HepG2 (cell line): ENCODE measurements around the gene MAP1LC3C. TPM values are rescaled to one million over a fixed set of nuclear protein-coding genes. Genes with fewer than 3 reads are reported as not detected.

Experiments
- ATAC-seq: fragments of 200-7000 bp; cut with Tn5 transposase; 3 replicates; pipeline ENCODE4 v1.9.1; 2020; ENCODE audit warnings: mild to moderate bottlenecking, moderate library complexity
- BruUV-seq: library from RNA; stranded (reverse); fragments of 400-500 nt; replicated peaks from 2 replicates; lab custom pipeline; 2021; lab: Mats Ljungman, UMichigan
- CTCF ChIA-PET: fragments of 300-600 bp; formaldehyde crosslinking; extraction: SDS; loops from one replicate; lab custom pipeline; 2021; ENCODE audit warnings: low total read pairs, inconsistent platforms, low intra/inter-chr PET ratio; lab: Yijun Ruan, JAX
- POLR2A ChIA-PET: fragments of 350-600 bp; sonication (Branson Sonifier 250); formaldehyde crosslinking; loops from one replicate; lab custom pipeline; 2020; ENCODE audit warnings: antibody characterized with exemption, inconsistent platforms; lab: Yijun Ruan, JAX
- DNase-seq: peaks from one replicate; pipeline ENCODE4 v3.0.0-alpha.2; 2015; ENCODE audit warnings: low spot score
- FAIRE-seq: peaks from 3 replicates; lab custom pipeline; 2011; peaks lifted over from hg19 to GRCh38; lab: Jason Lieb, UNC
- H2AFZ ChIP-seq: one replicate; pipeline ENCODE4 v1.6.1; 2011; ENCODE audit warnings: low read length, inconsistent platforms
- H3K27ac ChIP-seq: fragments of 300-600 bp; 3 replicates; pipeline ENCODE4 v1.8.0; 2011; ENCODE audit warnings: mixed run types, mild to moderate bottlenecking, mixed read lengths, low read length, inconsistent platforms; ENCODE audit not compliant: insufficient read depth; ENCODE audit errors: extremely low read length
- H3K27me3 ChIP-seq, 2 experiments: fragments of 200-600 bp in 1 of 2; 2 replicates in 1 of 2; 3 replicates in 1 of 2; pipeline versions ENCODE4 v1.6.0 to v1.8.0; 2011; ENCODE audit warnings: low read length in 2 of 2, mild to moderate bottlenecking in 2 of 2, moderate library complexity in 2 of 2, inconsistent platforms in 1 of 2; ENCODE audit not compliant: insufficient read depth in 2 of 2, control insufficient read depth in 1 of 2
- H3K36me3 ChIP-seq, 2 experiments: fragments of 200-600 bp in 1 of 2; replicated peaks in 1 of 2; 2 replicates in 1 of 2; 3 replicates in 1 of 2; pipeline versions ENCODE4 v1.5.1 to v1.8.0; 2011; ENCODE audit warnings: low read length in 2 of 2, inconsistent platforms in 1 of 2; ENCODE audit not compliant: insufficient read depth in 2 of 2, control insufficient read depth in 1 of 2
- H3K4me1 ChIP-seq: 2 replicates; pipeline ENCODE4 v1.5.1; 2012; ENCODE audit warnings: low read length, inconsistent platforms; ENCODE audit not compliant: insufficient read depth
- H3K4me2 ChIP-seq: 2 replicates; pipeline ENCODE4 v1.6.0; 2011; ENCODE audit warnings: low read depth, low read length, inconsistent platforms
- H3K4me3 ChIP-seq, 3 experiments: fragments of 200-600 bp in 1 of 3; sonication (generic), shearing (Covaris generic) in 1 of 3; replicated peaks in 1 of 3; 2 replicates each; pipeline ENCODE4 v1.5.1; 2011 to 2016; ENCODE audit warnings: low read length in 3 of 3, inconsistent platforms in 2 of 3, low read depth in 2 of 3, mild to moderate bottlenecking in 2 of 3, control low read depth in 1 of 3, mixed read lengths in 1 of 3; ENCODE audit not compliant: insufficient read depth in 1 of 3
- H3K79me2 ChIP-seq: one replicate; pipeline ENCODE4 v1.6.1; 2011; ENCODE audit warnings: low read length, inconsistent platforms; ENCODE audit not compliant: insufficient read depth
- H3K9ac ChIP-seq: 2 replicates; pipeline ENCODE4 v1.6.0; 2011; ENCODE audit warnings: mild to moderate bottlenecking, low read depth, low read length, inconsistent platforms; ENCODE audit not compliant: insufficient read depth
- H3K9me3 ChIP-seq: 2 replicates; pipeline ENCODE4 v1.5.1; 2012; ENCODE audit warnings: mild to moderate bottlenecking, low read length
- H4K20me1 ChIP-seq: 2 replicates; pipeline ENCODE4 v1.6.0; 2011; ENCODE audit warnings: inconsistent platforms, mild to moderate bottlenecking, low read length, moderate library complexity; ENCODE audit not compliant: insufficient read depth
- ATF4 ChIP-seq, 2 experiments: fragments of 450-650 bp in 1 of 2; sonication (generic) in 1 of 2; formaldehyde crosslinking; IDR thresholded peaks; 2 replicates each; pipeline versions ENCODE4 v1.5.0 to v1.8.0; 2020 to 2022; ENCODE audit warnings: mild to moderate bottlenecking in 1 of 2, missing genetic modification reagents in 1 of 2
- HCFC1 ChIP-seq: fragments of 150-350 bp; IDR thresholded peaks from 2 replicates; pipeline ENCODE4 v1.6.1; 2014; ENCODE audit warnings: low read depth, low read length
- NFE2L1 ChIP-seq: sonication (generic); formaldehyde crosslinking; IDR thresholded peaks from 2 replicates; pipeline ENCODE4 v1.4.0; 2020; ENCODE audit warnings: missing genetic modification reagents, mild to moderate bottlenecking, borderline replicate concordance
- RFX1 ChIP-seq: fragments of 450-650 bp; IDR thresholded peaks from 2 replicates; pipeline ENCODE4 v1.6.1; 2017
- RFX3 ChIP-seq: IDR thresholded peaks from 2 replicates; pipeline ENCODE4 v1.6.1; 2016; ENCODE audit warnings: missing biosample characterization, missing genetic modification reagents
- SOX13 ChIP-seq, 3 experiments: fragments of 450-650 bp in 1 of 3; sonication (generic) in 1 of 3; formaldehyde crosslinking in 1 of 3; IDR thresholded peaks in 2 of 3; conservative IDR thresholded peaks in 1 of 3; 2 replicates each; pipeline versions ENCODE4 v1.5.0 to v1.6.1; 2016 to 2020; ENCODE audit warnings: antibody characterized with exemption in 1 of 3, mild to moderate bottlenecking in 1 of 3, missing compliant biosample characterization in 1 of 3, missing genetic modification reagents in 1 of 3, moderate library complexity in 1 of 3
- SRSF1 ChIP-seq: fragments of 200-400 bp; formaldehyde crosslinking; optimal IDR thresholded peaks from 2 replicates; pipeline ENCODE3; 2017; ENCODE audit warnings: mild to moderate bottlenecking, low read depth, low read length, moderate library complexity
- ZFP62 ChIP-seq: sonication (generic); formaldehyde crosslinking; IDR thresholded peaks from 2 replicates; pipeline ENCODE4 v1.4.0; 2020; ENCODE audit warnings: missing genetic modification reagents
- ZNF24 ChIP-seq: fragments of 450-650 bp; IDR thresholded peaks from 2 replicates; pipeline ENCODE4 v1.6.1; 2017; ENCODE audit warnings: antibody characterized with exemption, mild to moderate bottlenecking
- ZNF337 ChIP-seq: sonication (generic); formaldehyde crosslinking; IDR thresholded peaks from 2 replicates; pipeline ENCODE4 v1.5.1; 2020; ENCODE audit warnings: missing genetic modification reagents, low read depth, mild to moderate bottlenecking, borderline replicate concordance
- ZNF460 ChIP-seq: sonication (generic); formaldehyde crosslinking; IDR thresholded peaks from 2 replicates; pipeline ENCODE4 v1.5.1; 2020; ENCODE audit warnings: missing genetic modification reagents, mild to moderate bottlenecking, borderline replicate concordance
- WGBS: methylation state at CpG from one replicate; pipeline ENCODE4 v1.1.6; 2017; ENCODE audit warnings: low lambda C conversion rate; 5-methylcytosine and 5-hydroxymethylcytosine counted together
- in situ Hi-C: cut with HindIII; loops from 2 replicates; pipeline ENCODE4 v1.10.0; 2017; ENCODE audit warnings: low pct_unique_long_range_greater_than_20kb; ENCODE audit not compliant: extremely low pct_ligation_motif_present
- intact Hi-C: fragments of 100-400 bp; cut with micrococcal nuclease; formaldehyde crosslinking; loops from one replicate; pipeline ENCODE4 v1.10.0; 2022; ENCODE audit not compliant: unreplicated experiment
- polyA plus RNA-seq, 8 experiments: library from polyadenylated mRNA; depleted of rRNA in 3 of 8; stranded (reverse) in 7 of 8; unstranded in 1 of 8; fragments of >200 nt; fragmentation: Illumina TruSeq in 4 of 8; extraction: Trizol in 4 of 8; gene quantifications; 2 replicates each; pipeline versions ENCODE4 v1.2.1 to v1.2.3, GENCODE V29; 2011 to 2016; ENCODE audit warnings: low read depth in 4 of 8, missing spikeins in 1 of 8, mixed read lengths in 1 of 8; ENCODE audit not compliant: insufficient read depth in 1 of 8
- total RNA-seq, 5 experiments: library from RNA; depleted of rRNA; stranded (reverse); fragments of >200 nt; fragmentation: Illumina TruSeq; extraction: Trizol; gene quantifications; 2 replicates each; pipeline ENCODE4 v1.2.3, GENCODE V29; 2016; ENCODE audit warnings: low read depth in 1 of 5
- TF ChIP-seq, protein P1 (sequence below): IDR thresholded peaks from 2 replicates; pipeline ENCODE4 v1.6.1; 2016; ENCODE audit warnings: low read depth, missing genetic modification reagents, missing compliant biosample characterization

The MAP1LC3C gene
- total and polyA plus RNA-seq, 2 of the 13 experiments (the other 11 are each of a cell fraction or from before 2014, with no cell fraction given), result not detected

GRCh38 chr1:241972703-241973369, 26.1 kb downstream of the MAP1LC3C start:
- H3K9me3 ChIP-seq, result no peaks in the 10 kb centered on the region
- H3K9ac ChIP-seq, result no peak overlapping the region
- FAIRE-seq (no peak), ATAC-seq (peak; percentile 42; the same call in 1 of the 3 replicates), DNase-seq (peak; percentile 28)
- H3K4me1 ChIP-seq, result no peaks in the 10 kb centered on the region
- CTCF ChIA-PET, result no interaction called here
- H3K36me3 ChIP-seq, result no peaks in the 10 kb centered on the region
- BruUV-seq, result no TSS peak
- POLR2A ChIA-PET, result no interaction called here
- H3K27me3 ChIP-seq, result no peaks in the 10 kb centered on the region
- intact Hi-C loops (no loop called here), in situ Hi-C loops (no loop called here)
- no peaks in the 10 kb centered on the region for H3K79me2 ChIP-seq
- no peak for TF ChIP-seq ZNF460 (CRISPR knock-in tag)
- peak; percentile 64; the same call in 1 of the 2 replicates for TF ChIP-seq RFX3
- no peak for TF ChIP-seq NFE2L1 (CRISPR knock-in tag)
- no peak for TF ChIP-seq HCFC1
- TF ChIP-seq ATF4 (CRISPR knock-in tag; IDR thresholded peaks at IDR 0.05), result peak in 1 of 2 experiments; percentile 51; a peak in 2 of 4 replicates
- no peak for TF ChIP-seq ZFP62 (CRISPR knock-in tag)
- peak; percentile 52 for TF ChIP-seq RFX1
- no peak for TF ChIP-seq ZNF337
- 3% methylated on average over 6 of the region's 6 CpGs for WGBS
- H4K20me1 ChIP-seq, result no peaks in the 10 kb centered on the region
- H3K4me2 ChIP-seq, result no peak overlapping the region
- no peak overlapping the region for H2AFZ ChIP-seq
- no peak overlapping the region for H3K27ac ChIP-seq
- no peak overlapping the region for H3K4me3 ChIP-seq

DNA sequence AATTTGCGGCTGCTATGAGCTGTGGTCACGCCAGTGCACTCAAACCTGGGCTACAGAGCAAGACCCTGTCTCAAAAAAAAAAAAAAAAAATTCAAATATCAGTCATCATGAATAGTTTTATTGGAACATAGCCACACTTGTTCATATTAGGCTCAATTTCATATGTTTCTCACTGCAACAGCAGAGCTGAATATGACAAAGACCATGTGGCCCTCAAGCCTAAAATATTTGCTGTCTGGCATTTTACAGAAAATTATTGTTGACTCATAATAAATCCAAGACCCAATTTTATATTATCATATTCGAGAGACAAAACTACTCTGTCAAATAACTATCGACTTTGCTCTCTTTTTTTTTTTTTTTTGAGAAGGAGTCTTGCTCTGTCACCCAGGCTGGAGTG, 30.3 kb downstream of the MAP1LC3C start:
- H3K4me1 ChIP-seq, result no peaks in the 10 kb centered on the region
- no peaks in the 10 kb centered on the region for H3K9me3 ChIP-seq
- intact Hi-C loops, result no loop called here
- ATAC-seq (no peak), DNase-seq (no peak), FAIRE-seq (no peak)
- H3K36me3 ChIP-seq, result no peaks in the 10 kb centered on the region
- in situ Hi-C loops, result no loop called here
- no peak overlapping the region for H3K4me2 ChIP-seq
- no TSS peak for BruUV-seq
- no peak overlapping the region for H3K27ac ChIP-seq
- no peak overlapping the region for H3K4me3 ChIP-seq
- H3K9ac ChIP-seq, result no peak overlapping the region
- no peak overlapping the region for H2AFZ ChIP-seq
- no peaks in the 10 kb centered on the region for H4K20me1 ChIP-seq
- 14% methylated on average over 4 of the region's 4 CpGs for WGBS
- H3K27me3 ChIP-seq, result no peaks in the 10 kb centered on the region
- ChIA-PET POLR2A (no interaction called here), CTCF (no interaction called here)
- no peaks in the 10 kb centered on the region for H3K79me2 ChIP-seq
- TF ChIP-seq SOX13 (IDR thresholded peaks at IDR 0.05) (no peak), SOX13 (CRISPR knock-in tag; conservative IDR thresholded peaks at IDR 0.05 in 1 of 2, IDR thresholded peaks at IDR 0.05 in 1 of 2) (no peak), ZNF24 (no peak), SRSF1 (no peak)
- TF ChIP-seq, protein P1, sequence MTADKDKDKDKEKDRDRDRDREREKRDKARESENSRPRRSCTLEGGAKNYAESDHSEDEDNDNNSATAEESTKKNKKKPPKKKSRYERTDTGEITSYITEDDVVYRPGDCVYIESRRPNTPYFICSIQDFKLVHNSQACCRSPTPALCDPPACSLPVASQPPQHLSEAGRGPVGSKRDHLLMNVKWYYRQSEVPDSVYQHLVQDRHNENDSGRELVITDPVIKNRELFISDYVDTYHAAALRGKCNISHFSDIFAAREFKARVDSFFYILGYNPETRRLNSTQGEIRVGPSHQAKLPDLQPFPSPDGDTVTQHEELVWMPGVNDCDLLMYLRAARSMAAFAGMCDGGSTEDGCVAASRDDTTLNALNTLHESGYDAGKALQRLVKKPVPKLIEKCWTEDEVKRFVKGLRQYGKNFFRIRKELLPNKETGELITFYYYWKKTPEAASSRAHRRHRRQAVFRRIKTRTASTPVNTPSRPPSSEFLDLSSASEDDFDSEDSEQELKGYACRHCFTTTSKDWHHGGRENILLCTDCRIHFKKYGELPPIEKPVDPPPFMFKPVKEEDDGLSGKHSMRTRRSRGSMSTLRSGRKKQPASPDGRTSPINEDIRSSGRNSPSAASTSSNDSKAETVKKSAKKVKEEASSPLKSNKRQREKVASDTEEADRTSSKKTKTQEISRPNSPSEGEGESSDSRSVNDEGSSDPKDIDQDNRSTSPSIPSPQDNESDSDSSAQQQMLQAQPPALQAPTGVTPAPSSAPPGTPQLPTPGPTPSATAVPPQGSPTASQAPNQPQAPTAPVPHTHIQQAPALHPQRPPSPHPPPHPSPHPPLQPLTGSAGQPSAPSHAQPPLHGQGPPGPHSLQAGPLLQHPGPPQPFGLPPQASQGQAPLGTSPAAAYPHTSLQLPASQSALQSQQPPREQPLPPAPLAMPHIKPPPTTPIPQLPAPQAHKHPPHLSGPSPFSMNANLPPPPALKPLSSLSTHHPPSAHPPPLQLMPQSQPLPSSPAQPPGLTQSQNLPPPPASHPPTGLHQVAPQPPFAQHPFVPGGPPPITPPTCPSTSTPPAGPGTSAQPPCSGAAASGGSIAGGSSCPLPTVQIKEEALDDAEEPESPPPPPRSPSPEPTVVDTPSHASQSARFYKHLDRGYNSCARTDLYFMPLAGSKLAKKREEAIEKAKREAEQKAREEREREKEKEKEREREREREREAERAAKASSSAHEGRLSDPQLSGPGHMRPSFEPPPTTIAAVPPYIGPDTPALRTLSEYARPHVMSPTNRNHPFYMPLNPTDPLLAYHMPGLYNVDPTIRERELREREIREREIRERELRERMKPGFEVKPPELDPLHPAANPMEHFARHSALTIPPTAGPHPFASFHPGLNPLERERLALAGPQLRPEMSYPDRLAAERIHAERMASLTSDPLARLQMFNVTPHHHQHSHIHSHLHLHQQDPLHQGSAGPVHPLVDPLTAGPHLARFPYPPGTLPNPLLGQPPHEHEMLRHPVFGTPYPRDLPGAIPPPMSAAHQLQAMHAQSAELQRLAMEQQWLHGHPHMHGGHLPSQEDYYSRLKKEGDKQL, result no peak
